Smooth muscle cell (in vitro differentiated cells): ENCODE data around the gene SPOP. TPM values are rescaled to one million over a fixed set of nuclear protein-coding genes. Genes with fewer than 3 reads are reported as not detected.

ENCODE experiments used
- DNase-seq: peaks from one replicate; lab custom pipeline; 2025; ENCODE audit not compliant: unreplicated experiment; lab: John Stamatoyannopoulos, UW
- H2AFZ ChIP-seq: fragments of 200-600 bp; sonication (generic); 2 replicates; pipeline ENCODE4 v1.6.0; 2016; ENCODE audit warnings: antibody characterized with exemption, low read depth, mild to moderate bottlenecking
- H3F3A ChIP-seq: fragments of 200-600 bp; sonication (generic); 2 replicates; pipeline ENCODE4 v1.6.0; 2017; ENCODE audit warnings: antibody characterized with exemption, low read depth
- H3K27ac ChIP-seq: fragments of 200-600 bp; sonication (generic); 2 replicates; pipeline ENCODE4 v1.5.1; 2016; ENCODE audit warnings: low read depth, mild to moderate bottlenecking
- H3K27me3 ChIP-seq: fragments of 200-600 bp; sonication (generic); 2 replicates; pipeline ENCODE4 v1.6.1; 2016; ENCODE audit warnings: low read depth, mild to moderate bottlenecking
- H3K36me3 ChIP-seq: fragments of 200-600 bp; sonication (generic); 2 replicates; pipeline ENCODE4 v1.5.1; 2016; ENCODE audit warnings: low read depth
- H3K4me1 ChIP-seq: fragments of 200-600 bp; sonication (generic); 2 replicates; pipeline ENCODE4 v1.5.1; 2016; ENCODE audit warnings: low read depth
- H3K4me2 ChIP-seq: fragments of 200-600 bp; sonication (generic); 2 replicates; pipeline ENCODE4 v1.6.0; 2016; ENCODE audit warnings: mild to moderate bottlenecking
- H3K4me3 ChIP-seq: fragments of 200-600 bp; sonication (generic); 2 replicates; pipeline ENCODE4 v1.5.1; 2016; ENCODE audit warnings: mild to moderate bottlenecking
- H3K79me2 ChIP-seq: fragments of 200-600 bp; sonication (generic); 2 replicates; pipeline ENCODE4 v1.6.0; 2016; ENCODE audit warnings: low read depth, mild to moderate bottlenecking
- H3K9ac ChIP-seq: fragments of 200-600 bp; sonication (generic); 2 replicates; pipeline ENCODE4 v1.6.0; 2016; ENCODE audit warnings: low read depth
- H3K9me3 ChIP-seq: fragments of 200-600 bp; sonication (generic); replicated peaks from 2 replicates; pipeline ENCODE4 v1.5.1; 2016; ENCODE audit warnings: low read depth
- H4K20me1 ChIP-seq: fragments of 200-600 bp; sonication (generic); 2 replicates; pipeline ENCODE4 v1.6.0; 2016; ENCODE audit warnings: low read depth
- WGBS: methylation state at CpG from one replicate; pipeline ENCODE4 v1.1.7; 2016; ENCODE audit warnings: low lambda C conversion rate; 5-methylcytosine and 5-hydroxymethylcytosine counted together
- polyA plus RNA-seq: library from polyadenylated mRNA; unstranded; fragments of >200 nt; fragmentation: Nextera tagmentation; extraction: Ambion mirVana; gene quantifications from 2 replicates; pipeline ENCODE4 v1.2.1, GENCODE V29; 2016
- total RNA-seq: library from RNA; depleted of rRNA; stranded (reverse); fragments of >200 nt; gene quantifications from 2 replicates; pipeline ENCODE4 v1.2.3, GENCODE V29; 2014
- TF ChIP-seq, protein P1 (sequence below): fragments of 200-600 bp; sonication (generic); IDR thresholded peaks from 2 replicates; pipeline ENCODE4 v1.5.1; 2017; ENCODE audit warnings: borderline replicate concordance, mild to moderate bottlenecking, antibody characterized with exemption; ENCODE audit not compliant: insufficient read depth, poor library complexity, severe bottlenecking

SPOP gene
- total and polyA plus RNA-seq, 2 experiments from 2014 or later, result 55.0 to 69.8 TPM

DNA sequence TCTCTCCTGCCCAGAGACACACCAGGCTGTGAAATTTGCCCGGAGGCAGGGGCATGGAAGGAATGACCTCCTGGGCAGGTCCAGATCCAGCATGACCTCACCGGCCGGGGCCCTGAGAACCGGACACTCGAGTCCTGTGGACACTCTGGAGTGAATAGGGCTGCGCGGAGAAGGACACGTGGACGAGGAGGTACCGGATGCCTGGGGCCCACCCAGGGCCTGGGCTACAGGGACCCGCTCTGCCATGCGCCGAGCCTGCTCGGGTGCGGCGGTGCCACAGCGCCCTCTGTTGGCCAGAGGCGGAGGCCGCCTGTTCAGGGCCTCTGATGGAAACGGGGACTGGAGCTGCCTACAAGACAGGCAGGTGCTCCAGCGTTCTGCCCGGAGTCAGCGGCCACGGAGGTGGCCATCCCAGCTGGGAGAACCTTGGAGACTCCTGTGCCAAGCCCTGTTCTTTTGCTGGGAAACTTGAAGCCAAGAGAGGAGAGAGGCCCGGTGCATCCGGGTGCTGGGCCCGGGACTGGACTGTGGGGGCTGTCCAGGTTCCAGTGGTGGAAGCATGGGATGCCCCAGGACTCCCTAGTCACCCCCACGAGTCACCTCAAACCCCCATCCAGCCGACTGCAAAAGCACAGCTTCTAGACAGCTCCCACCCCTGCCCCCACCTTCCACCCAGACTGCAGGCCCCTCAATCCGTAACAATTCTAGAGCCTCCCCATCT lies 121.5 kb downstream of the SPOP start:
- H3K79me2 ChIP-seq, result no peaks in the 10 kb centered on the region
- 15% methylated on average over 29 of the region's 30 CpGs for WGBS
- H3K9me3 ChIP-seq, result no peaks in the 10 kb centered on the region
- H3K27me3 ChIP-seq, result peaks cover 5% of the 10 kb centered on the region
- H2AFZ ChIP-seq, result peak overlapping the region; percentile 24
- peak; percentile 66 for DNase-seq
- H3K4me3 ChIP-seq, result peak overlapping the region; percentile 22
- H4K20me1 ChIP-seq, result no peaks in the 10 kb centered on the region
- H3K4me2 ChIP-seq, result peak overlapping the region; percentile 76
- no peaks in the 10 kb centered on the region for H3F3A ChIP-seq
- H3K27ac ChIP-seq, result no peak overlapping the region
- TF ChIP-seq, protein P1, sequence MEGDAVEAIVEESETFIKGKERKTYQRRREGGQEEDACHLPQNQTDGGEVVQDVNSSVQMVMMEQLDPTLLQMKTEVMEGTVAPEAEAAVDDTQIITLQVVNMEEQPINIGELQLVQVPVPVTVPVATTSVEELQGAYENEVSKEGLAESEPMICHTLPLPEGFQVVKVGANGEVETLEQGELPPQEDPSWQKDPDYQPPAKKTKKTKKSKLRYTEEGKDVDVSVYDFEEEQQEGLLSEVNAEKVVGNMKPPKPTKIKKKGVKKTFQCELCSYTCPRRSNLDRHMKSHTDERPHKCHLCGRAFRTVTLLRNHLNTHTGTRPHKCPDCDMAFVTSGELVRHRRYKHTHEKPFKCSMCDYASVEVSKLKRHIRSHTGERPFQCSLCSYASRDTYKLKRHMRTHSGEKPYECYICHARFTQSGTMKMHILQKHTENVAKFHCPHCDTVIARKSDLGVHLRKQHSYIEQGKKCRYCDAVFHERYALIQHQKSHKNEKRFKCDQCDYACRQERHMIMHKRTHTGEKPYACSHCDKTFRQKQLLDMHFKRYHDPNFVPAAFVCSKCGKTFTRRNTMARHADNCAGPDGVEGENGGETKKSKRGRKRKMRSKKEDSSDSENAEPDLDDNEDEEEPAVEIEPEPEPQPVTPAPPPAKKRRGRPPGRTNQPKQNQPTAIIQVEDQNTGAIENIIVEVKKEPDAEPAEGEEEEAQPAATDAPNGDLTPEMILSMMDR, result peak; percentile 94
- no peaks in the 10 kb centered on the region for H3K4me1 ChIP-seq
- H3K9ac ChIP-seq, result no peak overlapping the region
- no peaks in the 10 kb centered on the region for H3K36me3 ChIP-seq

DNA sequence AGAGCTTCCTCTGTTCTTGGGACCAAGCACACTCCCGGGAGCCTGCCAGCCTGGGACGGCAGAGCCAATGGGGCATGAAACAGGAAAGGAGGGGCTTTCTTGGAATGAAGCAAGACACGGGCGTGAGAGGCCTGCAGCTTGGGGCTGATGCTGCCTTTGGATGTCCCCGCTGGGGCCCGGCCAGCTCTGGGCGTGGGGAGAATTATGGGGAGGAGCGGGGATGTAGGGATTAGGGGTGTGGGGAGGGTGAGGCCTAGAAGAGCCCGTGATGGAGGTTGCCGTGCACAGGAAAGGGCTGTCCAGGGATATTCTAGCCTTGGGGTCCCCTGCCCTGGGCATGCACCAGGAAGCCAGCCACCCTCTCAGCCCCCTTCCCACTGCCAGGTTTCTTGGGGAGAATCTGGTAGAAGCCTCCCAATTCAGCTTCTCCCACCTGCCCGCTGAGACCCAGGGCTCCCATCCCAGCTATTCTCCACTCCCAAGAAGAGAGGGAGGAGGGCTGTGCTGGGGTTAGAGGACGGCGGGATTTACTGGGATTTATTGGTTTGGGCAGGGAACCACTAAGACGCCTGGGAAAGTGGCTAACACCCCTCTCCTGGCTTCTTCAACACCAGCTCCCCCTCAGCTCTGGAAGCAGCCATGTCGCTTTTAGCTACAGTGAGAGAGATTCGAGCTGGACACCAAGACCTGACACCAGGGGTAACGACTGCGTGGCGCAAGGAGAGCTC lies 122.2 kb downstream of the SPOP start:
- H3K4me2 ChIP-seq, result peak overlapping the region; percentile 76
- no peak overlapping the region for H3K9ac ChIP-seq
- H2AFZ ChIP-seq, result peak overlapping the region; percentile 24
- no peaks in the 10 kb centered on the region for H3K4me1 ChIP-seq
- H3K27ac ChIP-seq, result no peak overlapping the region
- H3K79me2 ChIP-seq, result no peaks in the 10 kb centered on the region
- TF ChIP-seq, protein P1, result no peak
- H3K36me3 ChIP-seq, result no peaks in the 10 kb centered on the region
- WGBS, result 76% methylated on average over 17 of the region's 19 CpGs
- H3K9me3 ChIP-seq, result no peaks in the 10 kb centered on the region
- no peak for DNase-seq
- peak overlapping the region; percentile 22 for H3K4me3 ChIP-seq
- H4K20me1 ChIP-seq, result no peaks in the 10 kb centered on the region
- H3K27me3 ChIP-seq, result peaks cover 5% of the 10 kb centered on the region
- no peaks in the 10 kb centered on the region for H3F3A ChIP-seq

DNA sequence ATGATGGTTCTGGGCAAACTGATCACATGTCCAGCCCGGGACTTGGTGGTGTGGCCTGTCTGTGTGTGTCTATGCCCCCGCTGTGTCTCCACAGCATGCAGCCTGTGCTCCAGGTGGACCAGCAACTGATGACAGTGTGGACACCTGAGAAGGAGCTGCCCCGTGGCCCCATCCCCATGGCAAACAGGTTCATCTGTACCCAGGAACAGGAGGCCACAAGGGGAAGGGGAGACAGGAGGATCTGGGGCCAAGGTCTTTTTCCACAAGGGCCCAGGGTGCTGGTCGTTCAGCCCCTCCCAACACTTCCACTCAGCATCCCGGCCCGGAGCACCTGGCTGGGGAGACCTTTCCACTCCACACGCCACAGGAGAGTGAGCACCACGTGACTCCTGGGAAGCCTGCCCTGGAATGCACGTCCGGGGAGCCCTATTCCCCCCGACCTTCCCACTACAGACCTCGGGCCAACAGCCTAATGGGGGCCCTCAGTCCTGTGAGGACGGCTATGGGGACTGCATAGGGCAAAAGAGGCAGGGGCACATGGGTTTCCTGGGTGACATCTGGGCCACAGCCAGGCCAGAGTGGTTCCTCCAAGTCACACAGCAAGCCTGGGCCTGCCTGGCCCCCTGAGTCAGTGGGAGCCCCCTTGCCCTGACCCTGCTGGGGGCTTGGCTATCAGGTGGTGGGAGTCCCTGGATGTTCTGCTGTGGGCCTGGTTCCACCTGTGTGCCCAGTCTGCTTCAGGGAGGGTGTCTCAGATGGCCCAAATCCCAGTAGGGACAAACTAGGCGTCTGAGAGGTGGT lies 123.0 kb downstream of the SPOP start:
- no peak overlapping the region for H3K27ac ChIP-seq
- WGBS, result 95% methylated on average over 14 of the region's 14 CpGs
- no peaks in the 10 kb centered on the region for H3K4me1 ChIP-seq
- DNase-seq, result no peak
- H3K9ac ChIP-seq, result no peak overlapping the region
- no peak overlapping the region for H2AFZ ChIP-seq
- H3K36me3 ChIP-seq, result no peaks in the 10 kb centered on the region
- no peak overlapping the region for H3K4me3 ChIP-seq
- H3K79me2 ChIP-seq, result no peaks in the 10 kb centered on the region
- no peaks in the 10 kb centered on the region for H3K9me3 ChIP-seq
- TF ChIP-seq, protein P1, result no peak
- no peaks in the 10 kb centered on the region for H3F3A ChIP-seq
- peaks cover 5% of the 10 kb centered on the region for H3K27me3 ChIP-seq
- no peaks in the 10 kb centered on the region for H4K20me1 ChIP-seq
- no peak overlapping the region for H3K4me2 ChIP-seq
